AG10803 (cell line): ENCODE data around the gene EFS.

ENCODE experiments used
- DNase-seq: peaks from one replicate; pipeline ENCODE4 v3.0.0; 2010; ENCODE audit warnings: low read depth
- H3K4me3 ChIP-seq: 2 replicates; pipeline ENCODE4 v1.5.1; 2011; ENCODE audit warnings: mild to moderate bottlenecking, low read length, control low read depth
- TF ChIP-seq, protein P1 (sequence below): conservative IDR thresholded peaks from 2 replicates; pipeline ENCODE4 v1.5.1; 2011; ENCODE audit warnings: mild to moderate bottlenecking, low read length, control low read depth, inconsistent platforms

EFS gene

DNA sequence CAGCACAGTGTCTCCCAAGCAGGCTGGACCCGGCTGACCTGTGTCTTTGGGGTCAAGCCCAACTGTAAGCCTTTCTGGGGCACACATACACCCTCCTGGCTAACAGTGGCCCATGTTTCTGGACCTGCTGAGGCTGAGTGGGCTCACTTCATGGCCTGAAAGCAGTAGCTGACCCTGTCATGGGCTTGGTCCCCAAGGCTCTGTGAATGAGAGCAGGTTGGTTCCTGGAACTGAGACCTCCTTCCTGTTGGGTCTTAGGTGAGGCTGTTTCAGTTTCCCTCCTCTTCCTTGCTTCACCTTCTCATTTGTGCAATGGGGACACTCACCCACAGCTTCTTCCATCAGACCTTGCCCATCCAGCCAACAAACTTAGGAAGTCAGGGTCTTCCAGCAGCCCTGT, 6.9 kb upstream of the EFS start:
- no peak overlapping the region for H3K4me3 ChIP-seq
- TF ChIP-seq, protein P1, sequence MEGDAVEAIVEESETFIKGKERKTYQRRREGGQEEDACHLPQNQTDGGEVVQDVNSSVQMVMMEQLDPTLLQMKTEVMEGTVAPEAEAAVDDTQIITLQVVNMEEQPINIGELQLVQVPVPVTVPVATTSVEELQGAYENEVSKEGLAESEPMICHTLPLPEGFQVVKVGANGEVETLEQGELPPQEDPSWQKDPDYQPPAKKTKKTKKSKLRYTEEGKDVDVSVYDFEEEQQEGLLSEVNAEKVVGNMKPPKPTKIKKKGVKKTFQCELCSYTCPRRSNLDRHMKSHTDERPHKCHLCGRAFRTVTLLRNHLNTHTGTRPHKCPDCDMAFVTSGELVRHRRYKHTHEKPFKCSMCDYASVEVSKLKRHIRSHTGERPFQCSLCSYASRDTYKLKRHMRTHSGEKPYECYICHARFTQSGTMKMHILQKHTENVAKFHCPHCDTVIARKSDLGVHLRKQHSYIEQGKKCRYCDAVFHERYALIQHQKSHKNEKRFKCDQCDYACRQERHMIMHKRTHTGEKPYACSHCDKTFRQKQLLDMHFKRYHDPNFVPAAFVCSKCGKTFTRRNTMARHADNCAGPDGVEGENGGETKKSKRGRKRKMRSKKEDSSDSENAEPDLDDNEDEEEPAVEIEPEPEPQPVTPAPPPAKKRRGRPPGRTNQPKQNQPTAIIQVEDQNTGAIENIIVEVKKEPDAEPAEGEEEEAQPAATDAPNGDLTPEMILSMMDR: no peak
- DNase-seq: no peak

DNA sequence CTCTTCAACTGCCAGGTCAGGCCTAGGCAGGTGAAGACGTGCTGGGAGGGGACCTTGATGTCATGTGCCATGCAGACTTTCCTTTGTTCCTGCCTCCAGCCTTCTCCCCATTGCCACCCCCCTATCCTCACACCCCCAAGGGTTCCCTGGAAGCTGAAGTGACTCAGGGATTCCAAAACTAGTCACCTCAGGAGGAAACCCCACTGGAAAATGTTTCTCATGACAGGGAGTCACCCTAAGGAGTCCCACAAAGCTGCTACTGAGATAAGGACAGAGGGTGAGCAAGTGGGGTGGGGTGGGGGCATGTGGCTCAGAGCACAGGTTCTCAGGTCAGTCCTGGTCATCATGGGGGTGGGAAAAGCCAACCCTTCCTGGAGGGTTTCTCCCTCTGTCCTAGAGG, 5.2 kb upstream of the EFS start:
- TF ChIP-seq, protein P1: no peak
- H3K4me3 ChIP-seq: no peak overlapping the region
- DNase-seq: no peak

DNA sequence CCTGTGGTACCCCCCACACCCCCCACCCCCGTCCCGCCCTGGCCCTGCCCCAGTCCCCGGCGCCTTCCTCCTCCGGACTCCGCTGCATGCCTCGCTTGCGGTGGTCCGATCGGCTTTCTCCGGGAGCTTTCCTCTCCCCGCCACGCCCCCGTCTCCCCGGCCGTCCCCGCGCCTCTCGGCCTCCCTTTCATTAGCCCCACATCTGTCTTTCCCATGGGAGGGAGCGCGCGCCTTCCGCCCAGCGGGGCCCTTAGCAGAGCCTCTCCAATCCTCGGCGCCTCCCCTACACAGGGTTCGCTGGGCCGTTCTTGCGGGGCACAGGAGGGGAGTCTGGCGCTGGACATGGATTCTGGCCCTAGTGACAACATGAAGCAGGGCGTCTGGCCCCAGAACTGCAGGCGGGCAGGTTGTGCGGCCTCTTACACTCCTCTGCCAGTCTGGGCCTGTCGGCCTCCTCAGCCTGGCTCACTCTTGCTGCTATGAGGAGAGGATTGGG, 1.5 kb upstream of the EFS start:
- TF ChIP-seq, protein P1: no peak
- H3K4me3 ChIP-seq: peak overlapping the region; percentile 56
- peak; percentile 54 for DNase-seq

DNA sequence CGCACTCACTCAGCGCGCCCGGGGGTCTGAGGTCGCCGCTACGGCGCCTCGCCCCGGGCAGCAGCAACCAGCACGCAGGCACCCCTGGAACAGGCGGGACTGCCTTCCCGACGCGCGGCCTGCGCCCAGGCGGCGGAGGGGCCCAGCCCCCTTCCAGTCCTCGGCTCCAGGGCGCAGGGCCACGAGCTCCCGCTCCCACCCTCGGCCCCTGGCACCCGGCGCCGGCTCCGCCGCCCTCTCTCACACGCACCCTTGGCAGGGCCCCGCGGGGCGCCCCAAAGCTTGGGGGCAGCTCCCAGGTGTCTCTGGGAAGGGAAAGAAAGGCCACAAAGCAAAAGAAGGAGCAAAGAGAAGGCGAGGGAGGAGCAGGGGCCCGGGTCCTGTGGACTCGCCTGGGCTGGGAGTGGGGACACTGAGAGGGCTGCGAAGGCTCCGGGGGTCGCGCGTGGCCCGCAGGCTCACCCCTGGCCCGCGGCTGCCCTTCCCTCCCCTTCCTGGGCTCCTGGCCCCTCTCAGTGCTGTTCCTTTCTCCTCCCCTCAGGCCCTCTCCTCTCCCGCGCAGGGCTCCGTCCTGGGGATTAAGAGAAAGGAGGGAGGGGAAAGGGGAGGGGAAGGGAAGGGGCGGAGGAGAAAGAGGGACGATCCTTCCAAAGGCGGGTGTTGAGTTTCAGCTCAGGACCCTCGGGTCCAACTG, 907 bp upstream of the EFS start:
- H3K4me3 ChIP-seq: peak overlapping the region; percentile 56
- TF ChIP-seq, protein P1: no peak
- DNase-seq: no peak

DNA sequence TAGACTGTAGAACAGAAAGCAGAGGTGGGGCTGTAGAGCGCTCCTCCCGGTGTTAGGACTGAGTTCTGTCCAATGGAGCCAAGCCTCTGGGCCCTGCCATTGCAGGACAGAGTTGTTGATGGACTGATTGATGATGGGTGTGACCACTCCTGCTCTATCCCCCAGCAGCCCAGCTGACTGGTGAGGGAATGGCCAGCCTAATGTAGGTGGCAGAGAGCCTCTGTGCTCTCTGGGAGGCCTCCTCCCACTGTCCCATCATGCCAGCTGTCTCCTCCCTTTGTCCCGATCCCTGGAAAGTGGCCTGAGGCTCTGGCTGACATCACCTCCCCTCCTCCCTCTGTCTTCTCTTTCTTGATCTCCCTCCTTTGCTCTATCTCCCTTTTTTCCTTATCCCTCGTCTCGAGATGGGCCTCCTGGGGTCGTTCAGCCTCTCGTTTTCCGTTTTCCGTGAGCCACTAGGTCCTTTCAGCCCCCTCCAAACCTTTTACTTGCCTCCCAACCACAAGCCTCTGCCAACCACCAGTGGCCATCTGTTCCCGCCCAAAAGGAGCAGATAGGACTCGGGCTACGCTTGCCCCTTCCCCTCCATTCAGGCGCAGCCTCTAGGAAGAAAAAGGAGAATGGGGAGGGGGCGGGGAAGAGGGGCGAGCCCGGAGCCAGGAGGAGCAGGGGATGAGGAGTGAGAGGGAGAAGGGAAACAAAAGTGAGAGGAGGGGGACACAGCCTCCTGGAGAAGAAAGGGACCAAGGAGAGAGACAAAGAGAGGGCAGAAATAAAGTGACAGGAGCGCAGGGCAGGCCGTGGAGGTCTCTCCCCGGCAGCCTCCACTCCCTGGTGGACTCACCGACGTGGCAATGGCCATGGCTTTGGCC, 572 bp downstream of the EFS start:
- peak overlapping the region; percentile 66 for H3K4me3 ChIP-seq
- TF ChIP-seq, protein P1: no peak
- peak; percentile 13 for DNase-seq

DNA sequence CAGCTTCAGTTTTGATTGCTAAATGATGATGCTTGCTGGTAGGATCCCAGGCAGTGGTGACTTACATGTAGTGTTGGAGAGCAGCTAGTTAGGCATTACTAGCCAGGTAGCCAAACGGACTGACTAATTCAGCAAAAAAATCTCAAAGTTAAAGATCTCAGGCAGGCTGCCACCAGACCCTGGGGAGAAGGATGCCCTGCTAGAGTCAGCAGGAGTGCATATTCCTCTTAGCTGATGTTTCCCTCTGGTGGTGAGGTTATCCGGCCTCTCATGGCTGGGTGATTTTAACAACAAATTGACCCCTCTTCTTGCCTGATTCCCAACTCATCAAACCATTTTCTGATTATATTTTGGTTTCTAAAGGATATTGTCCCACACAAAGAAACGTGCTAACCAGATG, 2.8 kb downstream of the EFS start:
- peak; percentile 26 for DNase-seq
- TF ChIP-seq, protein P1: peak; percentile 51
- no peak overlapping the region for H3K4me3 ChIP-seq
